SK-N-SH treated with all-trans-retinoic acid at 6 μM for 48 hours (cell line): Measurements from ENCODE around the gene NPAS1.

Experiments used
- ATAC-seq: fragments of 200-7000 bp; cut with Tn5 transposase; 3 replicates; pipeline ENCODE4 v1.9.1; 2020; ENCODE audit warnings: mild to moderate bottlenecking, moderate library complexity
- ARNTL ChIP-seq: fragments of 450-650 bp; formaldehyde crosslinking; IDR thresholded peaks from 2 replicates; pipeline ENCODE4 v1.5.0; 2020; ENCODE audit warnings: low read depth, mild to moderate bottlenecking, moderate library complexity, borderline replicate concordance
- BACH2 ChIP-seq: fragments of 250-450 bp; sonication (Bioruptor Pico); IDR thresholded peaks from 2 replicates; pipeline ENCODE4 v1.9.0; 2021; ENCODE audit warnings: mild to moderate bottlenecking, borderline replicate concordance
- CSDC2 ChIP-seq: fragments of 250-450 bp; sonication (Bioruptor Pico); IDR thresholded peaks from 2 replicates; pipeline ENCODE4 v1.5.0; 2020; ENCODE audit warnings: mild to moderate bottlenecking, moderate library complexity
- ESRRG ChIP-seq: fragments of 250-450 bp; sonication (Bioruptor Pico); IDR thresholded peaks from 2 replicates; pipeline ENCODE4 v1.6.1; 2021; ENCODE audit warnings: mild to moderate bottlenecking
- GLIS3 ChIP-seq: fragments of 250-450 bp; sonication (Bioruptor Pico); IDR thresholded peaks from 2 replicates; pipeline ENCODE4 v1.5.0; 2020; ENCODE audit warnings: mild to moderate bottlenecking, moderate library complexity
- OSR1 ChIP-seq: fragments of 250-450 bp; sonication (Bioruptor Pico); IDR thresholded peaks from 2 replicates; pipeline ENCODE4 v1.8.0; 2022; ENCODE audit warnings: moderate library complexity, mild to moderate bottlenecking, inconsistent platforms
- PPARA ChIP-seq: fragments of 250-450 bp; sonication (Bioruptor Pico); IDR thresholded peaks from 2 replicates; pipeline ENCODE4 v1.5.0; 2020; ENCODE audit warnings: mild to moderate bottlenecking, borderline replicate concordance
- RARB ChIP-seq: fragments of 250-450 bp; sonication (Bioruptor Pico); IDR thresholded peaks from 2 replicates; pipeline ENCODE4 v1.8.0; 2021; ENCODE audit warnings: mild to moderate bottlenecking, moderate library complexity
- SNAI2 ChIP-seq: fragments of 250-450 bp; sonication (Bioruptor Pico); IDR thresholded peaks from 2 replicates; pipeline ENCODE4 v1.5.0; 2020; ENCODE audit warnings: mild to moderate bottlenecking, moderate library complexity
- TOX ChIP-seq: fragments of 250-450 bp; sonication (Bioruptor Pico); IDR thresholded peaks from 2 replicates; pipeline ENCODE4 v1.8.0; 2021; ENCODE audit warnings: mild to moderate bottlenecking, moderate library complexity, borderline replicate concordance
- ZFP3 ChIP-seq: fragments of 250-450 bp; sonication (Bioruptor Pico); IDR thresholded peaks from 2 replicates; pipeline ENCODE4 v1.5.0; 2020; ENCODE audit warnings: mild to moderate bottlenecking, moderate library complexity
- ZFP30 ChIP-seq: fragments of 450-650 bp; formaldehyde crosslinking; IDR thresholded peaks from 2 replicates; pipeline ENCODE4 v1.5.0; 2022; ENCODE audit warnings: mild to moderate bottlenecking, moderate library complexity
- ZNF8 ChIP-seq: fragments of 450-650 bp; formaldehyde crosslinking; IDR thresholded peaks from 2 replicates; pipeline ENCODE4 v1.5.0; 2020; ENCODE audit warnings: mild to moderate bottlenecking, moderate library complexity
- TF ChIP-seq, protein P1 (sequence below): fragments of 250-450 bp; sonication (Bioruptor Pico); IDR thresholded peaks from 2 replicates; pipeline ENCODE4 v1.8.0; 2020; ENCODE audit warnings: mild to moderate bottlenecking, moderate library complexity, borderline replicate concordance
- TF ChIP-seq, protein P2 (sequence below): fragments of 250-450 bp; sonication (Bioruptor Pico); IDR thresholded peaks from 2 replicates; pipeline ENCODE4 v1.5.1; 2021; ENCODE audit warnings: mild to moderate bottlenecking, moderate library complexity
- TF ChIP-seq, protein P3 (sequence below): fragments of 250-450 bp; sonication (Bioruptor Pico); IDR thresholded peaks from 2 replicates; pipeline ENCODE4 v1.5.1; 2020; ENCODE audit warnings: low read depth, mild to moderate bottlenecking, moderate library complexity
- TF ChIP-seq, protein P4 (sequence below): fragments of 250-450 bp; sonication (Bioruptor Pico); IDR thresholded peaks from 2 replicates; pipeline ENCODE4 v1.5.0; 2020; ENCODE audit warnings: mild to moderate bottlenecking, moderate library complexity

Gene NPAS1

DNA sequence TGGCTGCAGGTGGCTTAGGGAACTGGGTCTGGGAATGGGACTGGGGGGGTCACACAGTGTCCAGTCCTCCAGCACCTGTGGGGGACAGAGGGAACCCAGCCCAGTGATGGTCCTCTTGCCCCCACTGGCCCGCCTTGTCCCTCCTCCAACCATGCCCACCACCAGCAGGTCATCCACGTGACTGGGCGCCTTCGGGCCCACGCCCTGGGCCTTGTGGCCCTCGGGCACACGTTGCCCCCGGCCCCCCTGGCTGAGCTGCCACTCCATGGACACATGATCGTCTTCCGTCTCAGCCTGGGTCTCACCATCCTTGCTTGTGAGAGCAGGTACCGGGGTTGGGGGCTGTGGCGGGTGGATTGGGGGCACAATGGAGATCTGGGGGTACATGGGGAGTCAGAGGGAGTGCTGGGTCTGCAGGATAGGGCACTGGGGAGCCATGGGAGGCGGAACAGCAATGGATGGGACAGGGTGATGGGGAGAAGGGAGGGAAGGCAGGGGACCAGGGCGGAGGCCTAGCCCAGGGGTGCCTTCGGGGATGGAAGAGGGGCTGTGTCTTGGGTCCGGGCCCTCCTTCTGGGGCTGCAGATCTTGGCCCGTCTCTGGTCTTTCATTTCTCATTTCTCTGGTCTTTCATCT is 19.7 kb downstream of the NPAS1 start:
- ATAC-seq = no peak

DNA sequence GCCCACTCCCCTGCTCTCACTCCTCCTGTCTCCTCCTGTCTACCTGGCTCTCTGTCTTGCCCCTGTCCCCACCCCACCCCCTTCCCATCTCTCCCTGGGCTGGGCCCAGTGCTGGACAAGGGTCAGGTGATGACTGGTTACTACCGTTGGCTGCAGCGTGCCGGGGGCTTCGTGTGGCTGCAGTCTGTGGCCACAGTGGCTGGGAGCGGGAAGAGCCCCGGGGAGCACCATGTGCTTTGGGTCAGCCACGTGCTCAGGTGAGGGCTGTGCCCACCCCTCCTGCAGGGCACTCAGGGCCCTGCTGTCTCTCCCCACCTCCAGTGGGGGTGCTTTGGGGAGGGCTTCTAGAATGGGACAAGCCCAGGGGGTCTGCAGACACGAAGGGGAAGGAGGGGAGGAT is 21.2 kb downstream of the NPAS1 start:
- no peak for ATAC-seq
- no peak for TF ChIP-seq TOX (CRISPR knock-in tag)
- TF ChIP-seq PPARA = no peak
- no peak for TF ChIP-seq ESRRG (CRISPR knock-in tag)
- no peak for TF ChIP-seq OSR1 (CRISPR knock-in tag)
- no peak for TF ChIP-seq ZFP3
- TF ChIP-seq RARB (CRISPR knock-in tag) = no peak
- TF ChIP-seq CSDC2 (CRISPR knock-in tag) = no peak
- TF ChIP-seq ZNF8 (CRISPR knock-in tag) = no peak

More for the DNA sequence above, 19.7 kb downstream of the NPAS1 start:
- TF ChIP-seq ZNF8 (CRISPR knock-in tag) (no peak), ARNTL (CRISPR knock-in tag) (no peak), ZFP3 (no peak), PPARA (no peak), CSDC2 (CRISPR knock-in tag) (no peak), ZFP30 (no peak)
- TF ChIP-seq, protein P1, sequence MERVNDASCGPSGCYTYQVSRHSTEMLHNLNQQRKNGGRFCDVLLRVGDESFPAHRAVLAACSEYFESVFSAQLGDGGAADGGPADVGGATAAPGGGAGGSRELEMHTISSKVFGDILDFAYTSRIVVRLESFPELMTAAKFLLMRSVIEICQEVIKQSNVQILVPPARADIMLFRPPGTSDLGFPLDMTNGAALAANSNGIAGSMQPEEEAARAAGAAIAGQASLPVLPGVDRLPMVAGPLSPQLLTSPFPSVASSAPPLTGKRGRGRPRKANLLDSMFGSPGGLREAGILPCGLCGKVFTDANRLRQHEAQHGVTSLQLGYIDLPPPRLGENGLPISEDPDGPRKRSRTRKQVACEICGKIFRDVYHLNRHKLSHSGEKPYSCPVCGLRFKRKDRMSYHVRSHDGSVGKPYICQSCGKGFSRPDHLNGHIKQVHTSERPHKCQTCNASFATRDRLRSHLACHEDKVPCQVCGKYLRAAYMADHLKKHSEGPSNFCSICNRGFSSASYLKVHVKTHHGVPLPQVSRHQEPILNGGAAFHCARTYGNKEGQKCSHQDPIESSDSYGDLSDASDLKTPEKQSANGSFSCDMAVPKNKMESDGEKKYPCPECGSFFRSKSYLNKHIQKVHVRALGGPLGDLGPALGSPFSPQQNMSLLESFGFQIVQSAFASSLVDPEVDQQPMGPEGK = no peak

DNA sequence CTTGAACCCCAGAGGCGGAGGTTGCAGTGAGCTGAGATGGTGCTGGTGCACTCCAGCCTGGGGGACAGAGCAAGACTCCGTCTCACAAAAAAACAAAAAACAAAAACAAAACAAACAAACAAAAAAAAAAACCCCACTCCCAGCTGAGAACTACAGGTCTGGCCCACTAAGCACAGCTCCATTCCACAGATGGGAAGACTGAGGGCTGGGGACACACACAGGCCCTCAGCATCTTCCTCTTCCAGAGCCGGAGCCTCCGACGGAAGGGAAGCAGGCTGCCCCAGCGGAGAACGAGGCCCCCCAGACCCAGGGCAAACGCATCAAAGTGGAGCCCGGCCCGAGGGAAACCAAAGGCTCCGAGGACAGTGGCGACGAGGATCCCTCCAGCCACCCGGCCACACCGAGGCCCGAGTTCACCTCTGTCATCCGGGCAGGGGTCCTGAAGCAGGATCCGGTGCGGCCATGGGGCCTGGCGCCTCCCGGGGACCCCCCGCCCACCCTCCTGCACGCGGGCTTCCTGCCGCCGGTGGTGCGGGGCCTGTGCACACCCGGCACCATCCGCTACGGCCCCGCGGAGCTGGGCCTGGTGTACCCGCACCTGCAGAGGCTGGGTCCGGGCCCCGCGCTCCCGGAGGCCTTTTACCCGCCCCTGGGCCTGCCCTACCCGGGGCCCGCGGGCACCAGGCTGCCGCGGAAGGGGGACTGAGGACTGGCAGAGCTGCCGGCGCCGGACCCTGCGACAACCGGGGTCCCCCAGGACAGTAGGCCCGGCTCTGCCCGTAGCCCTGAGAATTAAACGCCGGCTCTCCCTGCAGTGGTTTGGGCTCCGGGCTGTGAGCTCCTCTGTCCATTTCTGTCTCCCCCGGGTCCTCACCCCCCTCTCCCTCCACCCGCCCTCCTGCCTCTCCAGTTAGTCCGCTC is 25.6 kb downstream of the NPAS1 start:
- TF ChIP-seq GLIS3 (CRISPR knock-in tag) = no peak
- TF ChIP-seq, protein P2, sequence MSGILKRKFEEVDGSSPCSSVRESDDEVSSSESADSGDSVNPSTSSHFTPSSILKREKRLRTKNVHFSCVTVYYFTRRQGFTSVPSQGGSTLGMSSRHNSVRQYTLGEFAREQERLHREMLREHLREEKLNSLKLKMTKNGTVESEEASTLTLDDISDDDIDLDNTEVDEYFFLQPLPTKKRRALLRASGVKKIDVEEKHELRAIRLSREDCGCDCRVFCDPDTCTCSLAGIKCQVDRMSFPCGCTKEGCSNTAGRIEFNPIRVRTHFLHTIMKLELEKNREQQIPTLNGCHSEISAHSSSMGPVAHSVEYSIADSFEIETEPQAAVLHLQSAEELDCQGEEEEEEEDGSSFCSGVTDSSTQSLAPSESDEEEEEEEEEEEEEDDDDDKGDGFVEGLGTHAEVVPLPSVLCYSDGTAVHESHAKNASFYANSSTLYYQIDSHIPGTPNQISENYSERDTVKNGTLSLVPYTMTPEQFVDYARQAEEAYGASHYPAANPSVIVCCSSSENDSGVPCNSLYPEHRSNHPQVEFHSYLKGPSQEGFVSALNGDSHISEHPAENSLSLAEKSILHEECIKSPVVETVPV (CRISPR knock-in tag) = no peak
- no peak for TF ChIP-seq OSR1 (CRISPR knock-in tag)
- TF ChIP-seq, protein P3, sequence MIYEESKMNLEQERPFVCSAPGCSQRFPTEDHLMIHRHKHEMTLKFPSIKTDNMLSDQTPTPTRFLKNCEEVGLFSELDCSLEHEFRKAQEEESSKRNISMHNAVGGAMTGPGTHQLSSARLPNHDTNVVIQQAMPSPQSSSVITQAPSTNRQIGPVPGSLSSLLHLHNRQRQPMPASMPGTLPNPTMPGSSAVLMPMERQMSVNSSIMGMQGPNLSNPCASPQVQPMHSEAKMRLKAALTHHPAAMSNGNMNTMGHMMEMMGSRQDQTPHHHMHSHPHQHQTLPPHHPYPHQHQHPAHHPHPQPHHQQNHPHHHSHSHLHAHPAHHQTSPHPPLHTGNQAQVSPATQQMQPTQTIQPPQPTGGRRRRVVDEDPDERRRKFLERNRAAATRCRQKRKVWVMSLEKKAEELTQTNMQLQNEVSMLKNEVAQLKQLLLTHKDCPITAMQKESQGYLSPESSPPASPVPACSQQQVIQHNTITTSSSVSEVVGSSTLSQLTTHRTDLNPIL = no peak
- TF ChIP-seq ESRRG (CRISPR knock-in tag) = no peak
- TF ChIP-seq, all 23 proteins: peak for 0
- ATAC-seq = no peak

DNA sequence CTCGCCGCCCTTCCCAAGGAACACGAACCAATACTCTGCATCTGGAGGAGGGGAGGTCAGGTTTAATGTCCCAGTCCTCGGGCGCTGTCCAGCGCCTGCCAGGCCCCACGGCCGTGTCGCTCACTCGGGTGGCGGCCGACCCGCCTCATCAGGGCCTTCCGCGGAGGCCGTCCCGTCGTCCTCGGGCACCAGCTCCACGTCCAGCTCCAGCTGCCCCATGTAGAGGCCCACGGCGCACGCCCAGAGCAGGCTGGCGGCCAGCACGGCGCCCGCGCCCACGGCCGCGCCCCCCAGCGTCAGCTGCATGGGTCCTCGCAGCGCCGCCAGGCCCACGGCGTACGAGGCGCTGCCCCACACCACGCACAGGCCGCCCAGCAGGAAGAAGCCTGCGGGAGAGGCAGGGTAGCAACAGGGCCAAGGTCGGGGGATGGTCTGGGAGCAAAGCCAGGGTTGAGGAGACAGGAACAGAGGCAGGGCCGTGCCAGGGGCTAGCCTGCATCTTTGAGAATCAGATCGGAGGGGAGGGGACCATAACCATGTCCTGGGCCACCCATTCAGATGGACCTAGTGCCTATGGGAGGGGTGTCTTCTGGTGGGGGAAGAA is 26.3 kb downstream of the NPAS1 start:
- no peak for TF ChIP-seq GLIS3 (CRISPR knock-in tag)
- TF ChIP-seq, protein P3 = no peak
- TF ChIP-seq ZNF8 (CRISPR knock-in tag) = no peak
- TF ChIP-seq CSDC2 (CRISPR knock-in tag) = no peak
- no peak for TF ChIP-seq RARB (CRISPR knock-in tag)
- TF ChIP-seq SNAI2 (CRISPR knock-in tag) = no peak
- TF ChIP-seq, protein P4, sequence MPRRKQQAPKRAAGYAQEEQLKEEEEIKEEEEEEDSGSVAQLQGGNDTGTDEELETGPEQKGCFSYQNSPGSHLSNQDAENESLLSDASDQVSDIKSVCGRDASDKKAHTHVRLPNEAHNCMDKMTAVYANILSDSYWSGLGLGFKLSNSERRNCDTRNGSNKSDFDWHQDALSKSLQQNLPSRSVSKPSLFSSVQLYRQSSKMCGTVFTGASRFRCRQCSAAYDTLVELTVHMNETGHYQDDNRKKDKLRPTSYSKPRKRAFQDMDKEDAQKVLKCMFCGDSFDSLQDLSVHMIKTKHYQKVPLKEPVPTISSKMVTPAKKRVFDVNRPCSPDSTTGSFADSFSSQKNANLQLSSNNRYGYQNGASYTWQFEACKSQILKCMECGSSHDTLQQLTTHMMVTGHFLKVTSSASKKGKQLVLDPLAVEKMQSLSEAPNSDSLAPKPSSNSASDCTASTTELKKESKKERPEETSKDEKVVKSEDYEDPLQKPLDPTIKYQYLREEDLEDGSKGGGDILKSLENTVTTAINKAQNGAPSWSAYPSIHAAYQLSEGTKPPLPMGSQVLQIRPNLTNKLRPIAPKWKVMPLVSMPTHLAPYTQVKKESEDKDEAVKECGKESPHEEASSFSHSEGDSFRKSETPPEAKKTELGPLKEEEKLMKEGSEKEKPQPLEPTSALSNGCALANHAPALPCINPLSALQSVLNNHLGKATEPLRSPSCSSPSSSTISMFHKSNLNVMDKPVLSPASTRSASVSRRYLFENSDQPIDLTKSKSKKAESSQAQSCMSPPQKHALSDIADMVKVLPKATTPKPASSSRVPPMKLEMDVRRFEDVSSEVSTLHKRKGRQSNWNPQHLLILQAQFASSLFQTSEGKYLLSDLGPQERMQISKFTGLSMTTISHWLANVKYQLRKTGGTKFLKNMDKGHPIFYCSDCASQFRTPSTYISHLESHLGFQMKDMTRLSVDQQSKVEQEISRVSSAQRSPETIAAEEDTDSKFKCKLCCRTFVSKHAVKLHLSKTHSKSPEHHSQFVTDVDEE (CRISPR knock-in tag) = no peak
- no peak for TF ChIP-seq ZFP30
- no peak for TF ChIP-seq BACH2 (CRISPR knock-in tag)
- no peak for TF ChIP-seq ARNTL (CRISPR knock-in tag)
- TF ChIP-seq, all 23 proteins: peak for 0
- no peak for ATAC-seq
